ENCODE data around the gene LAMB4. TPM values are rescaled to one million over a fixed set of nuclear protein-coding genes. Genes with fewer than 3 reads are reported as not detected.

The LAMB4 gene
- polyA plus RNA-seq, 2 of the 4 experiments (the other 2 are of a cell fraction) = 0.13 to 0.19 TPM

- CTCF ChIA-PET = no interaction called here
- 89% methylated on average over 3 of the region's 3 CpGs for WGBS (ENCODE audit: missing lambda C conversion rate)
- FAIRE-seq = no peak
Observed at GRCh38 chr7:108048422-108048821, 81.7 kb downstream of the LAMB4 start.

GRCh38 chr7:108046952-108047506 is 83.1 kb downstream of the LAMB4 start:
- Histone ChIP-seq H3K4me3 (no peak overlapping the region), H3K4me2 (no peak overlapping the region), H3K9me3 (no peaks in the 10 kb centered on the region), H3K27ac (no peak overlapping the region), H3K4me1 (no peaks in the 10 kb centered on the region)
- DNase-seq (ENCODE audit: low read depth in 1 of 2, low spot score in 1 of 2) (no peak), FAIRE-seq (no peak), ATAC-seq (no peak)
- WGBS (ENCODE audit: missing lambda C conversion rate) = 77% methylated on average over 6 of the region's 6 CpGs
- ChIA-PET POLR2A (no interaction called here), CTCF (interaction anchor here (0.7 to 1.0 kb wide), 2 partner anchors 11 to 31 kb away, joined by 3 read pairs; no protein-coding TSS in a partner anchor)
- TF ChIP-seq ZC3H11A (IDR thresholded peaks at IDR 0.05) = no peak
- no peak for TF ChIP-seq JUN (IDR thresholded peaks at IDR 0.05)
- TF ChIP-seq MYC (IDR thresholded peaks at IDR 0.05; ENCODE audit: borderline replicate concordance, low read length) = no peak
- no peak for TF ChIP-seq TFCP2L1 (CRISPR knock-in tag; IDR thresholded peaks at IDR 0.05)
- TF ChIP-seq CHD2 (IDR thresholded peaks at IDR 0.05; ENCODE audit: low read length, partially characterized antibody) = no peak
- TF ChIP-seq, protein P1, sequence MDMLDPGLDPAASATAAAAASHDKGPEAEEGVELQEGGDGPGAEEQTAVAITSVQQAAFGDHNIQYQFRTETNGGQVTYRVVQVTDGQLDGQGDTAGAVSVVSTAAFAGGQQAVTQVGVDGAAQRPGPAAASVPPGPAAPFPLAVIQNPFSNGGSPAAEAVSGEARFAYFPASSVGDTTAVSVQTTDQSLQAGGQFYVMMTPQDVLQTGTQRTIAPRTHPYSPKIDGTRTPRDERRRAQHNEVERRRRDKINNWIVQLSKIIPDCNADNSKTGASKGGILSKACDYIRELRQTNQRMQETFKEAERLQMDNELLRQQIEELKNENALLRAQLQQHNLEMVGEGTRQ (IDR thresholded peaks at IDR 0.05) = no peak
- no peak for TF ChIP-seq POLR2AphosphoS2 (conservative IDR thresholded peaks at IDR 0.05; ENCODE audit: low read length)
- TF ChIP-seq RAD21 (conservative IDR thresholded peaks at IDR 0.05 in 1 of 2, IDR thresholded peaks at IDR 0.05 in 1 of 2) = no peak
- no peak for TF ChIP-seq RFX5 (IDR thresholded peaks at IDR 0.05)
- TF ChIP-seq ZFP36 (IDR thresholded peaks at IDR 0.05; ENCODE audit: borderline replicate concordance, partially characterized antibody) = no peak
- TF ChIP-seq HOXB5 (CRISPR knock-in tag; IDR thresholded peaks at IDR 0.05) = no peak
- no peak for TF ChIP-seq MAFK (IDR thresholded peaks at IDR 0.05; ENCODE audit: partially characterized antibody)
- TF ChIP-seq FOXS1 (CRISPR knock-in tag; IDR thresholded peaks at IDR 0.05) = no peak
- no peak for TF ChIP-seq EP300 (IDR thresholded peaks at IDR 0.05)
- TF ChIP-seq CHD4 (IDR thresholded peaks at IDR 0.05; ENCODE audit: borderline replicate concordance) = no peak
- TF ChIP-seq SREBF2 (IDR thresholded peaks at IDR 0.05) = no peak
- no peak for TF ChIP-seq JUNB (IDR thresholded peaks at IDR 0.05)

More at GRCh38 chr7:108048422-108048821, 81.7 kb downstream of the LAMB4 start:
- POLR2A ChIA-PET = no interaction called here
- H3K4me3 ChIP-seq = no peak overlapping the region
- no peak for ATAC-seq
- no peak overlapping the region for H3K4me2 ChIP-seq
- no peaks in the 10 kb centered on the region for H3K9me3 ChIP-seq
- DNase-seq (ENCODE audit: low read depth in 1 of 2, low spot score in 1 of 2) = no peak
- TF ChIP-seq MYC (IDR thresholded peaks at IDR 0.05; ENCODE audit: borderline replicate concordance, low read length) = no peak
- TF ChIP-seq RCOR1 (IDR thresholded peaks at IDR 0.05; ENCODE audit: low read depth, low read length) = no peak
- TF ChIP-seq FOSB (CRISPR knock-in tag; IDR thresholded peaks at IDR 0.05) = no peak
- TF ChIP-seq RARB (CRISPR knock-in tag; IDR thresholded peaks at IDR 0.05) = no peak
- TF ChIP-seq HES2 (IDR thresholded peaks at IDR 0.05) = no peak
- TF ChIP-seq BHLHE40 (IDR thresholded peaks at IDR 0.05; ENCODE audit: low read depth, low read length) = no peak
- no peak for TF ChIP-seq BCL3 (IDR thresholded peaks at IDR 0.05)
- H3K4me1 ChIP-seq = no peaks in the 10 kb centered on the region
- H3K27ac ChIP-seq = no peak overlapping the region

GRCh38 chr7:108045669-108046068 is 84.5 kb downstream of the LAMB4 start:
- Histone ChIP-seq H3K9me3 (no peaks in the 10 kb centered on the region), H3K4me3 (no peak overlapping the region), H3K27ac (no peak overlapping the region), H3K4me1 (no peaks in the 10 kb centered on the region), H3K4me2 (no peak overlapping the region)
- ChIA-PET CTCF (interaction anchor here (0.7 to 1.0 kb wide), 2 partner anchors 18 to 29 kb away, joined by 3 read pairs; no protein-coding TSS in a partner anchor), POLR2A (no interaction called here)
- FAIRE-seq = no peak
- DNase-seq (ENCODE audit: low read depth in 1 of 2, low spot score in 1 of 2) = no peak
- no peak for ATAC-seq
- no peak for TF ChIP-seq MAZ (IDR thresholded peaks at IDR 0.05; ENCODE audit: borderline replicate concordance, low read depth, low read length)
- no peak for TF ChIP-seq EHF (CRISPR knock-in tag; IDR thresholded peaks at IDR 0.05)
- no peak for TF ChIP-seq ZNF302 (CRISPR knock-in tag; IDR thresholded peaks at IDR 0.05)
- TF ChIP-seq FOSB (CRISPR knock-in tag; IDR thresholded peaks at IDR 0.05) = no peak
- no peak for TF ChIP-seq JUN (IDR thresholded peaks at IDR 0.05)
- TF ChIP-seq PHF8 (IDR thresholded peaks at IDR 0.05; ENCODE audit: borderline replicate concordance, low read depth) = no peak
- TF ChIP-seq BCL3 (IDR thresholded peaks at IDR 0.05) = no peak
- no peak for TF ChIP-seq NPAS2 (CRISPR knock-in tag; IDR thresholded peaks at IDR 0.05; ENCODE audit: borderline replicate concordance)
- WGBS (ENCODE audit: missing lambda C conversion rate) = 72% methylated on average over 1 of the region's 1 CpG

All from A549 (cell line).